GM19240 (cell line): Measurements from ENCODE around the gene NAALADL1.
A peak's percentile ranks its signal among the peaks of the same experiment; 100 is the strongest.
"Not testable (repeated sequence)": the region's sequence is repeated elsewhere in the genome, so short reads cannot be mapped to it uniquely, and the experiment has no call there.

Experiments
- DNase-seq: peaks from one replicate; pipeline ENCODE4 v3.0.0; 2011; ENCODE audit warnings: low spot score; ENCODE audit not compliant: insufficient read length

NAALADL1 gene

GRCh38 chr11:65013888-65014725 is 44.2 kb downstream of the NAALADL1 start, which contains the start of gene ARL2:
ARL2 (plus strand) TSS chr11:65014160; CDS start chr11:65014208, 48 bp downstream.
- peak; percentile 95 for DNase-seq

- DNase-seq = peak; percentile 97
These were observed 45.0 kb downstream of the NAALADL1 start for GRCh38 chr11:65013130-65013887.

GRCh38 chr11:65008873-65009272 is 49.5 kb downstream of the NAALADL1 start:
- no peak for DNase-seq

- no peak for DNase-seq
These were observed 50.3 kb downstream of the NAALADL1 start for GRCh38 chr11:65008016-65008415.

GRCh38 chr11:65003968-65004367 is 54.4 kb downstream of the NAALADL1 start:
- DNase-seq = not testable (repeated sequence)

GRCh38 chr11:65003282-65003681 is 55.1 kb downstream of the NAALADL1 start:
- no peak for DNase-seq

- no peak for DNase-seq
These were observed 55.6 kb downstream of the NAALADL1 start for GRCh38 chr11:65002706-65003105.

- DNase-seq = no peak
These were observed 58.9 kb downstream of the NAALADL1 start for GRCh38 chr11:64999478-64999877.

- DNase-seq = no peak
These were observed 59.5 kb downstream of the NAALADL1 start for GRCh38 chr11:64998690-64999431.

- no peak for DNase-seq
These were observed 60.2 kb downstream of the NAALADL1 start for GRCh38 chr11:64998141-64998540.

GRCh38 chr11:64996710-64997380 is 61.5 kb downstream of the NAALADL1 start, which contains the start of gene BATF2:
BATF2 (minus strand) TSS chr11:64996971; CDS start chr11:64996914, 57 bp downstream.
- DNase-seq = peak; percentile 49

GRCh38 chr11:64996327-64996709 is 62.0 kb downstream of the NAALADL1 start:
- DNase-seq = no peak
